GM12874 (cell line): Measurements from ENCODE around the gene TECTA.

Source experiments
- TF ChIP-seq, protein P1 (sequence below): IDR thresholded peaks from 2 replicates; pipeline ENCODE4 v1.5.1; 2011; ENCODE audit warnings: low read depth, mild to moderate bottlenecking, control low read depth, low read length, moderate library complexity; ENCODE audit not compliant: insufficient read depth

Gene TECTA

DNA sequence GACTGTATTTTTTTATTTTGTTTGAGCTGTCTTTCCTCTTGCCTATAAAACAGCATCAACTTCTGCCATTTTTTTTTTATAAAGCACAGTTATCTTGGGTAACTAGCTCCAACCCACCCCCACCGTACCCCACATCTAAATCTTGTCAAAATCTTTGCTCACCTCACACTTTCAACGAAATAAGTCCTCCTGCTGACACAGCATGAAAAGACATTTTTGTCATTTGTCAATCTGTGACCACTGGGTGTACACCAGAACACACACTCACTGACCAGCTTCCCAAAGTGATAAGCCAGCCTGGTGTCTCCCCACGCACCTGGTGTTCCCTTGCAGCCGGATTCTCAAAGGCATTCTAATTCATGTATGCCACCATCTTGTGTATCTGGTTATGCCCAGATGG, 1.7 kb upstream of the TECTA start:
- TF ChIP-seq, protein P1, sequence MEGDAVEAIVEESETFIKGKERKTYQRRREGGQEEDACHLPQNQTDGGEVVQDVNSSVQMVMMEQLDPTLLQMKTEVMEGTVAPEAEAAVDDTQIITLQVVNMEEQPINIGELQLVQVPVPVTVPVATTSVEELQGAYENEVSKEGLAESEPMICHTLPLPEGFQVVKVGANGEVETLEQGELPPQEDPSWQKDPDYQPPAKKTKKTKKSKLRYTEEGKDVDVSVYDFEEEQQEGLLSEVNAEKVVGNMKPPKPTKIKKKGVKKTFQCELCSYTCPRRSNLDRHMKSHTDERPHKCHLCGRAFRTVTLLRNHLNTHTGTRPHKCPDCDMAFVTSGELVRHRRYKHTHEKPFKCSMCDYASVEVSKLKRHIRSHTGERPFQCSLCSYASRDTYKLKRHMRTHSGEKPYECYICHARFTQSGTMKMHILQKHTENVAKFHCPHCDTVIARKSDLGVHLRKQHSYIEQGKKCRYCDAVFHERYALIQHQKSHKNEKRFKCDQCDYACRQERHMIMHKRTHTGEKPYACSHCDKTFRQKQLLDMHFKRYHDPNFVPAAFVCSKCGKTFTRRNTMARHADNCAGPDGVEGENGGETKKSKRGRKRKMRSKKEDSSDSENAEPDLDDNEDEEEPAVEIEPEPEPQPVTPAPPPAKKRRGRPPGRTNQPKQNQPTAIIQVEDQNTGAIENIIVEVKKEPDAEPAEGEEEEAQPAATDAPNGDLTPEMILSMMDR = no peak

DNA sequence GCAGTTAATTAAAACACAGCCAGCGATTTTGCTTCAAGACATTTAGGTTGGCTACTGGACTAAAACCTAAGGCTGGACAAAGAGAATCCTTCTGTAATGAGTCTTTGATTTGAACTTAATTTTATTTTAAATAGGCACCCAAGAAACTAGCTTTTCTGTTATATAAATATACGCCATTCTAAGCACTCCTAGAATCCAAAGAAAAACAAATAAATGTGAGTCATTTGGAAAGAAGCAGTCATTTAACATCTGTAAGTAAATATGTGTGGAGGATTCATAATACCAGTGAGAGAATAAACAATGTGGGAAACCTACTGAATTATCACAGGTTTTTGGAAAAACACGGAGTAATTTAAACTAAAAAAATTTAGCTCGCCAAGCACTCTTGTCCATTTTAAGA, 1.2 kb upstream of the TECTA start:
- TF ChIP-seq, protein P1 = no peak

DNA sequence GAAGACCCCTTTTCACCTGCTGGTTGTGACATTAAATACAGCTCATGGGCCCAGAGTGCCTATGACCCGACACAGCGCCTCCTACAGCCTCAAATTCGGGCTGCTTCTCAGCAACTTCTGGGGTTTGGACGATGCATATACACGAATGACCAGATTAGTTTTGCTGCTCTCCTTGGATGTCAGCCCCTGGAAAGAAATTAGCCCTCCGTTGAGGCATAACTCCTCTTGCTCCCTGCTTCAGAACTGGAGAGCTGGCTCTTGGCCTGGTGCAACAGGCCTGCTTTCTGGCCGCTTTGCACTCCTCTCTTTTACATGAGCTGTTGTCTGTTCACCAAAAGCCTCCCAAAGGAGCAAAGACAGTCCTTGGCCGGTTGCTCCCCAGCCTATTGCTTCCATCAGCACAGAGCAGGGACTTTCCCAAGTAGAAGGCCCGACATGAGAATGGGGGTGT, 3.3 kb downstream of the TECTA start:
- TF ChIP-seq, protein P1 = peak; percentile 29; the same call in 1 of the 2 replicates

DNA sequence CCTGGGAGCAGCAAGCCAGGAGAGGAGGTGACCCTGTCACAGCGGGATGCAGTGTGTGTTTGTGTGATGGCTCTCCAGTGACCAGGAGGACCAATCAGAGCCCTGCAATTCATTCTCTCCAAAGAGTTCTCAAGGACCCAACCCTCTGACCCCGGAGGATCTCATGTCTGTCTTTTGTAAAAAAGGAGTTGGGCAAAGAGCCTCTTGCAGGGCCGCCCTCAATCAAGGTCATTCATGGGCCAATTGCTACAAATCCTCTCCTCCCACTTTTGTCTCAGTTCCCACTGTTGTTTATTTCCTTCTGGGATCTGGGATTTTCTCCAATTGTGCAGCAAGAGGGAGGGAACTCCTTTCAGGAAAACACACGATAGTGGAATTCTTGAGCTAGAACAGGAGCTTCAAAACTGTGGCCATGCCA, 4.0 kb downstream of the TECTA start:
- TF ChIP-seq, protein P1 = no peak

DNA sequence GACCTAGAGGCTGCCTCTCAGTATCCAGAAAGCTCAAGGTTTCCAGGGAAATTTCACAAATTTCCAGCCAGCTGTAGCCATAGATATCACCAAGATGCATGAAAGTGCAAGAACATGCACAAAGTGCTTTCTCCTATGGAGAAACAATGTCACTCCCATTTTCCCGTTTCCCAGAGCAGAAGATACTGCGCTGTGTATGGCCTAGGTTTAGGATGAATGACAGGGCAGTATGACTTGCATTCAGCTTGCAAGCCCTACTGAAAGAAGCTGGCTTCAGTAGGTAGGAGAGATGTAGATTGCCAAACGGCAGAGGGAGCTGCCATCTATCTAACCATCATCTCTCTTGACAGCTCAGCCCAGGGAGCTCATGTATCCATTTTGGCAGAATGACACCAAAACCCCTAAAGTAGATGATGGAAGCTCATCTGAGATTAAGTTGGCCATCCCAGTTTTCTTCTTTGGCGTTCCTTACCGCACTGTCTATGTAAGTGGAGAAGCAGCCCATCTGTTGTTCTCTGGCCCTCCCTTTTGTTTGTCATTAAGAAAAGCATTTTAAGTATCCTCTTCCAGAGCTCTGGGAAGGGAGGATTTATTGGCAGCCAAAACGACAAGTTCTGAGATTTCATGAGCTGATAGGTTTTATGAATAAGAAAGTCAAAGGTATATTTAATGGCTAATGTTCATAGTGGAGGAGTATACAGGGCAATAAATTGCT, 4.6 kb downstream of the TECTA start:
- TF ChIP-seq, protein P1 = no peak

DNA sequence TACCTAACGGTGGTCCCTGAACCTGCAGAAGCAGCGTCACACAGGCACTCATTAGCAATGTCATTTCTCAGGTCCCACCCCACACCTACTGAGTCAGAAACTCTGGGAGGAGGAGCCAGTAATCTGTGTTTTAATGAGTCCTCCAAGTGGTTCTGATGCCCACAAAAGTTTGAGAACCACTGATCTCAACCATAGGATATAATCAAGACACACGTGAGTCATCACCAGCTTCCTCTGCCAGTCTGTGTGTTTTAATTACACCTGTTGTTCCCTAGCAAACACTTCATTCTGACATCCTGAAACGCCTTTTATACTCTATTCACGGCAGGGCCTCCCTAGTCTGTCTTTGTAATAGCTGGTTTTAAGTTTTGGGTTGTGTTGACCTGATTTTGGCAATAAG, 5.8 kb downstream of the TECTA start:
- TF ChIP-seq, protein P1 = no peak

DNA sequence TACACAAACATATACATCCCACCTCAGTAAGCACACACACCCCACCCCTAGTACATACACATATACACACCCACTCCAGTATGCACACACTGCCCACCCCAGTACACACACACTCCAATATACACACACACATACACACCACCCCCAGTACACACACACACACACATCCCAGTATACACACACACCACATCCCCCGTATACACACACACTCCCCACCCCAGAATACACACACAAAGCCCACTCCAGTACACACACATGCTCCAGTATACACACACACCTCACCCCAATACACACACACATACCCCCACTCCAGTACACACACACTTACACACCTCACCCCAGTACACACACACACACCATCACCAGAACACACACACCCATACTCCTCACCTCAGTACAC, 7.4 kb downstream of the TECTA start:
- TF ChIP-seq, protein P1 = no peak
